ENCODE results near the gene OR10AG1. TPM values are rescaled to one million over a fixed set of nuclear protein-coding genes. Genes with fewer than 3 reads are reported as not detected.

The OR10AG1 gene
- total and polyA plus RNA-seq, 3 experiments from 2014 or later = not detected

DNA sequence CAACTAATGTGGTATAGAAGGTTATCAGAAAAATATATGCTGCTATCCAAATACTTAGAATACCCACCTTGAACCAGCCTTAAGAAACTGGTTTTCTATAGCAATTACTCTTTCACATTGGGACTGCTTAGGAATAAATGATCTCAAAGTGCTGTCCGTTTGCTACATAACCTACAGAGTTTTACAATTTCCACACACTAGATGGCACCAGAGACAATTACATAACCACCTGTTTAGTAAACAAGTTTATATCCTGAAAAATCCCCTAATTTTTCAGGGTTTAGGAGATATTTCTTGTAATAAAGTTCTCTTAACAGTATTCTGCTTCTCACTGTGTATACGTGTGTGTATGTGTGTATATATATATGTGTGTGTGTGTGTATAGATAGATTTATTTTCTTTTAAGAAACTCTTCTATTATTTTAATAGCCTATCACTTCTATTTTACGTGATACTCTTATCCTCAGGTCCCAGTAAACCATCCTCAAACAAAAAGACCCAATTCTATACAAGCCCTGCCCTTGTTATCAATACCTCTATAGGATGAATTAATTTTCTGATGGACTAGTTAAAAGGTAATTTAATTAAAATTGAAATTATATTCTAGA is 26.9 kb downstream of the OR10AG1 start:
- H3K9me3 Mint-ChIP-seq = peaks cover 4 to 33% (median 6%) of the 10 kb centered on the region in 5 donors
- Histone ChIP-seq H3K4me3 (ENCODE audit: low read length) (no peak overlapping the region), H3K27ac (ENCODE audit: low read depth, low read length) (no peak overlapping the region), H3K36me3 (ENCODE audit: insufficient read depth, low read length) (no peaks in the 10 kb centered on the region), H3K27me3 (ENCODE audit: insufficient read depth, low read length, poor library complexity, severe bottlenecking) (no peaks in the 10 kb centered on the region), H3K9me3 (ENCODE audit: low read length) (no peaks in the 10 kb centered on the region), H3K4me1 (ENCODE audit: insufficient read depth, low read length) (no peaks in the 10 kb centered on the region)
- DNase-seq = no peak
- ChIA-PET CTCF (no interaction called here), POLR2A (no interaction called here)
- H3K27ac Mint-ChIP-seq = no peak overlapping the region
- H3K4me1 Mint-ChIP-seq = no peaks in the 10 kb centered on the region
- no peaks in the 10 kb centered on the region for H3K36me3 Mint-ChIP-seq
- H3K27me3 Mint-ChIP-seq = no peaks in the 10 kb centered on the region
- no peak overlapping the region for H3K4me3 Mint-ChIP-seq

DNA sequence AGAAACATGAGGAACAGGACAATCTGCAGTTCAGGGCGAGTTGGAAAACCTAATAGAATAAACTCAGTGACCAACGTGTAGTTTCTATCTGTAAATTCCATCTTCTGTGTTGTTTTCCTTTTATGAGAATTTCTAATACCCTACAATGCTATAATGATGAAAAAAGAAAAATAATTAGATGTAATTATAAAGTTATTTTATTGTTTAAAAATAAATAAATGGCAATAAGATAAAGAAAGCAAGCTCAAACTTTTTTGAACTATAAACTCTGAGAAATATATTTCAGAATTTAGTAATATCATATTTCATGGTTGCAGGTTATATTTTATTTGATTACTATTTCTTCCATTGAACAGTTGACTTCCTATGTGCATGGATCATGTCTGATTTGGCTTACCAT is 33.4 kb downstream of the OR10AG1 start, which contains the start of gene OR5I1:
Gene OR5I1 (minus strand): TSS at position 101 of the 400 bp plus-strand sequence. CDS start 0 bp downstream, at position 101.
- POLR2A ChIA-PET = no interaction called here
- Mint-ChIP-seq H3K36me3 (no peaks in the 10 kb centered on the region), H3K27ac (no peak within 1 kb of the TSS), H3K27me3 (no peaks in the 10 kb centered on the region), H3K4me1 (no peaks in the 10 kb centered on the region), H3K9me3 (peaks cover 4 to 45% (median 9%) of the 10 kb centered on the region in 5 donors), H3K4me3 (no peak within 1 kb of the TSS)
- no peaks in the 10 kb centered on the region for H3K36me3 ChIP-seq (ENCODE audit: insufficient read depth, low read length)
- CTCF ChIA-PET = no interaction called here
- no peaks in the 10 kb centered on the region for H3K4me1 ChIP-seq (ENCODE audit: insufficient read depth, low read length)
- no peaks in the 10 kb centered on the region for H3K9me3 ChIP-seq (ENCODE audit: low read length)
- no peak within 1 kb of the TSS for H3K4me3 ChIP-seq (ENCODE audit: low read length)
- no peak within 1 kb of the TSS for H3K27ac ChIP-seq (ENCODE audit: low read depth, low read length)
- H3K27me3 ChIP-seq (ENCODE audit: insufficient read depth, low read length, poor library complexity, severe bottlenecking) = no peaks in the 10 kb centered on the region
- no peak for DNase-seq

- H3K4me3 Mint-ChIP-seq = no peak overlapping the region
- no peak overlapping the region for H3K4me3 ChIP-seq (ENCODE audit: low read length)
- H3K36me3 ChIP-seq (ENCODE audit: insufficient read depth, low read length) = no peaks in the 10 kb centered on the region
- POLR2A ChIA-PET = no interaction called here
- H3K4me1 ChIP-seq (ENCODE audit: insufficient read depth, low read length) = no peaks in the 10 kb centered on the region
- H3K4me1 Mint-ChIP-seq = no peaks in the 10 kb centered on the region
- peaks cover 6 to 54% (median 25%) of the 10 kb centered on the region in 5 donors for H3K9me3 Mint-ChIP-seq
- H3K27ac ChIP-seq (ENCODE audit: low read depth, low read length) = no peak overlapping the region
- no peaks in the 10 kb centered on the region for H3K36me3 Mint-ChIP-seq
- no peak for DNase-seq
- no peaks in the 10 kb centered on the region for H3K27me3 ChIP-seq (ENCODE audit: insufficient read depth, low read length, poor library complexity, severe bottlenecking)
- H3K9me3 ChIP-seq (ENCODE audit: low read length) = peaks cover 4% of the 10 kb centered on the region
- no peaks in the 10 kb centered on the region for H3K27me3 Mint-ChIP-seq
- CTCF ChIA-PET = no interaction called here
- no peak overlapping the region for H3K27ac Mint-ChIP-seq
Observed at GRCh38 chr11:55920537-55920936, 49.2 kb downstream of the OR10AG1 start.

Other genes with a start within 250 kb of the OR10AG1 start
- not detected for gene OR5D13, start 196.5 kb downstream of the OR10AG1 start, total RNA-seq
- gene OR5D13, start 196.5 kb downstream of the OR10AG1 start, polyA plus RNA-seq = not detected
- not detected for gene OR5D14, start 174.4 kb downstream of the OR10AG1 start, total RNA-seq
- gene OR5D14, start 174.4 kb downstream of the OR10AG1 start, polyA plus RNA-seq = not detected
- not detected for gene OR5L1, start 158.6 kb downstream of the OR10AG1 start, total RNA-seq
- gene OR5L1, start 158.6 kb downstream of the OR10AG1 start, polyA plus RNA-seq = not detected
- not detected for gene OR5D18, start 150.3 kb downstream of the OR10AG1 start, total RNA-seq
- not detected for gene OR5D18, start 150.3 kb downstream of the OR10AG1 start, polyA plus RNA-seq
- gene OR5L2, start 142.7 kb downstream of the OR10AG1 start, total RNA-seq = not detected
- gene OR5L2, start 142.7 kb downstream of the OR10AG1 start, polyA plus RNA-seq = not detected
- gene OR5D16, start 131.2 kb downstream of the OR10AG1 start, total RNA-seq = not detected
- not detected for gene OR5D16, start 131.2 kb downstream of the OR10AG1 start, polyA plus RNA-seq
- gene TRIM51, start 86.6 kb downstream of the OR10AG1 start, total RNA-seq = not detected
- not detected for gene TRIM51, start 86.6 kb downstream of the OR10AG1 start, polyA plus RNA-seq
- not detected for gene OR5W2, start 55.4 kb downstream of the OR10AG1 start, total RNA-seq
- gene OR5W2, start 55.4 kb downstream of the OR10AG1 start, polyA plus RNA-seq = not detected
- not detected for gene OR5I1, start 33.5 kb downstream of the OR10AG1 start, total RNA-seq
- not detected for gene OR5I1, start 33.5 kb downstream of the OR10AG1 start, polyA plus RNA-seq
- not detected for gene OR5F1, start 24.7 kb upstream of the OR10AG1 start, total RNA-seq
- gene OR5F1, start 24.7 kb upstream of the OR10AG1 start, polyA plus RNA-seq = not detected
- gene OR5AS1, start 57.7 kb upstream of the OR10AG1 start, total RNA-seq = not detected
- gene OR5AS1, start 57.7 kb upstream of the OR10AG1 start, polyA plus RNA-seq = not detected
- not detected for gene OR8I2, start 123.4 kb upstream of the OR10AG1 start, total RNA-seq
- not detected for gene OR8I2, start 123.4 kb upstream of the OR10AG1 start, polyA plus RNA-seq
- gene OR8H2, start 133.7 kb upstream of the OR10AG1 start, total RNA-seq = not detected
- gene OR8H2, start 133.7 kb upstream of the OR10AG1 start, polyA plus RNA-seq = not detected
- not detected for gene OR8H3, start 152.4 kb upstream of the OR10AG1 start, total RNA-seq
- gene OR8H3, start 152.4 kb upstream of the OR10AG1 start, polyA plus RNA-seq = not detected
- gene OR8J3, start 170.3 kb upstream of the OR10AG1 start, total RNA-seq = not detected
- not detected for gene OR8J3, start 170.3 kb upstream of the OR10AG1 start, polyA plus RNA-seq
- gene OR8K5, start 190.4 kb upstream of the OR10AG1 start, total RNA-seq = not detected
- gene OR8K5, start 190.4 kb upstream of the OR10AG1 start, polyA plus RNA-seq = not detected
- gene OR5J2, start 206.7 kb upstream of the OR10AG1 start, total RNA-seq = not detected
- gene OR5J2, start 206.7 kb upstream of the OR10AG1 start, polyA plus RNA-seq = not detected